Measurements from ENCODE around the gene FSTL4.
A peak's percentile ranks its signal among the peaks of the same experiment; 100 is the strongest.

The FSTL4 gene

DNA sequence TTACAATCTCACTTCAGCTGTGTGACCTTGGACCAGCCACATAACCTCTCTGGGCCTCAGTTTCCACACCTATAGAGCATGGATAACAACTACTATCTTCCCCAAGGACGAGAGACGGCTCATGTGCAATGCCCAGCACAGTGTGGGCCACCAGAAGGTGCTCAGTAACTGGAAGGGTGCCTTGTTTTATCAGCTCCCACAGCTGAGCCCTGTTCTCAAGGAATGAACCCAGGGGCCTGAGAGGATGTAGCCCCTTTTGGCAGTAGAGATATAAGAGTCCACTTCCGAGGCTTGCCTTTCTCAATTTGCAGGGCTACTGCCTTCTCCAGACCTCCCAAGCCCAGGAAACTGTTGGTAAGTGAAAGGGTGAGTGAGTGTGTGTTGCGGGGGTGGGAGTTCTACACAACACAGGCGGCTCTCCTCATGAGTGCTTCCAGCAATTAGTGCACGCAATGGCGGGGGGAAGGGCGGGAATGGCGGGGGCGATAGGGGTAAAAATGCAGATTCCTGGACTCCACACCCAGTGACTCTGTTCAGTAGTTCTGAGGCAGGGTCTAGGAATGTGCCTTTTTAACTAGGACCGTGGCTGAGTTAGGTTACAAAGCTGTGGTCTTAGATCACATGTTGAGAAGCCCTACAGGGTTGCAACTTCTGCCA is 185.1 kb downstream of the FSTL4 start:
- ATAC-seq (no peak), DNase-seq (no peak)

DNA sequence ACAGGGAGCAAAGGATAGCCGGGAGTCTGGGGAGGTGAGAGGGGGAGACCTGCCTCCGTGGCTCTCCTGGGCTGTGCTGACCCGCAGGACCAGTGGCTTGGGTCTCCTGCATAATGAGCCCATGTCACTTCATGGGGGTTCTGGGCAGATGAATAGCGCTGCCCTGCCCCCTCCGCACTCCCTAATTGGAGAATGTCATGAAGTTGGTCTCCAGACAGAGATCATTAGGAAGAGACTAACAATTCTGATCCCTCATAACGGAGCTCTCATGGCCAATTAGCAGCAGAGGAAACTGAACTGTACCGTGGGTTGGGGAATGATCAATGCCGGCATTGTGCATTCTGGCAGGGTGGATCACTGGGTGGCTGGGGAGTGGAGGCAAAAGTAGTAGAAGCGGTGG is 186.1 kb downstream of the FSTL4 start:
- DNase-seq (no peak), ATAC-seq (no peak)

DNA sequence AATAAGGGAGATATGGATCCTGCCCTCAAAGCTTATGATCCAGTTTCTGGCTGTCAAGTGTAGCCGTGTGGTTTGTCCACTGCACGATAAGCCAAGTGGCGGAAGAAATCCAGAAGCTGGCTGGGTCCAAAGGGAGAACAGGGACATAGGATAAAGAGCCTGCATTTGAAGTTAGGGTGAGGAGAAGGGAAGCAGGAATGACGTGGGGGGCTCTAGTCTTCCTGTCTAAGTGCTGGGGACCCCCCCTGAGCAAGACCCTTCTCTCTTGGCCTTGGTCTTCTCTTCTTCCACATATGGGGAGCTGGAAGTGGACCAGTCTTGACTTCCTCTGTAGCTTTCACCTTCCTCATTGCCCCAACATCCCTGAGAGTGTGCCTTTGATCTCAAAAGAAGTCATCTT is 186.6 kb downstream of the FSTL4 start:
- ATAC-seq (no peak), DNase-seq (no peak)

DNA sequence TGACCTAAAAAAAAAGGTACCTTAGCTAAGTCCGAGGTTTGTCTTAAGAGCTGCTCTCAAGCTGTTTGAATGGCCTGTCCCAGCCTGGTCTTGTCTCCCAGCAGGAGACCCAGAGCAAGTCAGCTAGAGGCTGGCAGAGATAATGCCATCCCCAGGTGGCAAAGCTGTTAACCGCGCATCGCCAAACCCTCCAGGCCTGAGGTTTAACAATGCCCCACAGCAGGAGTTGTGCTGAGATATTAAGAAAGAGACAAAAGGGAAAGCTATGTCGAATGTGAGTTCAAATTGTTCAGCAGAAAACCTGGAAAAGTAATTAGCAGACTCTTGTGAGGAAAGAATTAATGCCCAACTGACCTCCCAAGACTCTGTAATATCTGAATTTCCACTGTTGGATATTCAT is 187.1 kb downstream of the FSTL4 start:
- no peak for DNase-seq
- ATAC-seq = no peak

DNA sequence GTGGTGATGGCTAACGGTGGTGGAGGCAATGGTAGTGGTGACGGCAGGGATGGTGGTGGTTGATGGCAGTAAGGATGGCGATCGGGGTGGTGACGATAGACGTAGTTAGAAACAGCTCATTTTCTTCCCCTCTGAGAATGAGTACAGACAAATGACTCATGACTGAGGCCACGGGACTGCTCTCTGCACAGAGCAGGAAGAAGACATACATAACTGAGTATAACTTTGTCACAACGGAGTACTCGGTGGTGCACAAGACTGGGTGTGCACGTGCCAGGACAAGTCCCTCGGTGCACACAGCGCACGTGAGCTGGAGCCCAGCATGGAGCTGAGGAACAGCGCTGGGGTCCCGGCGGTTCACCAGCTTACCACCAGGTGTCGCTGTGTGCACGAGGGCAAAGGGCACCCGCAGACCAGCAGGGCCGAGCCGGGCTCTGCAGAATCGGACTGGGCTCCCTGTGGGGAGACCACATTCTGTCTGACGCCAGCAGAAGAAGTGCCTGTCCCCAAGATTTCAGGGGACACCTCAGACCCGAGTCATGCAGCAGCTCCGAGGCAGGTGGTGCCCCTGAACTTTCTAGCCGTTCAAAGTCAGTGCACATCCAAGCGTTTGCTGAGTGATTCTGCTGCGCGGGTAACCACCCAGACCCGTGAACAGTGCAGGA is 188.6 kb downstream of the FSTL4 start:
- ATAC-seq = peak; percentile 82
- peak; percentile 83 for DNase-seq

DNA sequence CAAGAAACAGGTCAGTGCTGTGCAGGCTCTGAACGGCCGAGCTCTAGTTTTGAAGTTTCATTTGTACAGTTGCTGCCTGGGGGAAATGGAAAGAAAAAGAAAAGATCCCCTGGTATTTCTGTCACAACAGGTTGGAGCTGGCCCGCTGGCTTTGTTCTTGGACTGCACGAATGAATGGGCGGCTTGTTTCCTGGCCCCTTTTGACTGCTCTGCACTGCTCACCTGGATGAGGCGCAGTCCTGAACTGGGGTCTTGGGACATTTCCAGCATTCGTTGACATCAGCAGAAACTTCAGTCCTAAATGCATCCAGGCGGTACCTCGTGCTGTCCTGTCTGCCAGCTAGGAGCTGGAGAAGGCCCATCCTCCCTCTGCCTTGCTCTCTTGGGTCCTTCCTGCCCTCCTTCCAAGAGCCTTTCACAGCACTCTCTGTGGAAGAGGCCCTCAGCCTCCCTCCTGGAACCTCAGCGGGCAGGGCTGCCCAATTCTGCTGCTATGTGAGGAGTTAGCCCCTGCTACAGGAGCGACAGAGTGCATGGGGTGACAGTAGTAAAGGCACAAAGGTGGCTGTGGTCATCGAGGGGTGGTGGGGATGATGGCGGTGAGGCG is 189.2 kb downstream of the FSTL4 start:
- DNase-seq (no peak), ATAC-seq (no peak)

DNA sequence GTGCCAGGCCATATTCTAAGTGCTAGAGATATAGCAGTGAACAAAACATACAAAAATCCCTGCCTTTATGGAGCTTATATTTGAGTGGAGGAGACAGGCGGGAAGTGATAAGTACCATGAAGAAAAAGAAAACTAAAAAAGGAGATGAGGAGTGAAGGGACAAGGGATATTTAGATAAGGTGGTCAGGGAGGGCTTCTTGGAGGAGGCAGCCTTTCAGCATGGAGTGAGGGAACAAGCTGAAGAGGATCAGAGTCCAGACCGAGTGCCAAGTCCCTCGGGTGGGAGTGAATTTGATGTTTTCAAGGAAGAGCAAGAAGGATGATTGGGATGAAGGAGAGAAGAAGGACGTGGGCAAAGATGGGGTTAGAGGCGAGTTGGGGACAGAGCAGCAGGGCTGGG is 190.5 kb downstream of the FSTL4 start:
- DNase-seq = no peak
- no peak for ATAC-seq

DNA sequence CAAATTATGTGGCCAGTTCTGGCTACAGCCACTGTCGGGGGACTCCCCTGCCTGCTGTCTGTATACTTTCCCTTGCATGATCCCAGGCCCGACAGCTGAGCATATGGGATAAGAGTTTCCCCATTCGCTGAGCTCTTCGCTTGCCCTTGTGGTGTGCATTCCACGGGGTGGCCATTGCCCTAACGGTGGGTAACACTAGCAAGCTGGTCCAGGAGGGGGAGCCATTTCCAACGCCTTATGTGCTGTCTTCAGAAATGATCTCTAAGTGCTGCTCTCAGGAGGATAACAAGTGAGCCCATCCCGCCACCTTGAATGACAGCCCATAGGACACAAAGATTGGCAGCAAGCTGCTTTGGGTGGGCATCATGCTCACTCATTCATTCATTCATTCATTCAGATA is 190.9 kb downstream of the FSTL4 start:
- ATAC-seq (no peak), DNase-seq (peak; percentile 39)

DNA sequence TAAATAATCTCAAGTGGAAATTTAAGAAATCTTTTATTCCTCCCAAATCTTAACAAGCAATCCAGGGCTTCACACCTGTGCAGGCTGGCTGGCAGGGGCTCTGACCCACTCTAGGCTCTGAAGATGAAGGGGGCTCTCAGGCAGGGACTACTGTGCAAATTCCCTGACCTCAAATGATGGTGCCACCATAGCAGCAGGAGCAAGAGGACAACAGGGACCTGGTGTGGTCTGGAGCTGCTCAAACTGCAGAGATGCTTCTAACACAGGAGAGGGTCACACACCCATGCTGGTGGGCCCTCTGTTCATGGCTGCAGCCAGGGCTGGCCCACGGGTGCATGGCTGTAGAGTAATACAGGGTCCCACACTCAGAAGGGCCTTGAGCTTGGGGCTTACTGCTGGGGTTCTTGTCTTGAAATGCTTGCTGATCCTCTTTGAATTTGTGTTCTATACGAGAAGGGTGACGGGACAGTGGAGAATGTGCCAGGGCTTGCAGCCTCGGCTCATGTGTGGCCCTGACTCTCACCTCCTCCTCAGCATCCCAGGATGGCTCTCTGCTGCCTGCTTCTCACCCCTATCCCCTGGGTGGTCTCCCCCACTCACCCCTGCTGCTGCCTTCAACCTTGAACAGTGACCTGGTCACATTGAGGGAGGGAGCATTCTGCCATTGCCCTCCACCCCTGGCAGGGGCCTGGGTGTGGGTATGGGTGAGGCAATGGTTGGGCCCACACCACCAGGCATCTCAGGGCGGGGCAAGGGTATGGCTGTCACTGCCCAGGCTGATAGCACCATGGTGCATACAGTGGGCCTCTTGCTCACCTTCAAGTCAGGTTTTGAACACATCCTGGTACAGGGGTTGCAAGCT is 191.7 kb downstream of the FSTL4 start:
- ATAC-seq = no peak

DNA sequence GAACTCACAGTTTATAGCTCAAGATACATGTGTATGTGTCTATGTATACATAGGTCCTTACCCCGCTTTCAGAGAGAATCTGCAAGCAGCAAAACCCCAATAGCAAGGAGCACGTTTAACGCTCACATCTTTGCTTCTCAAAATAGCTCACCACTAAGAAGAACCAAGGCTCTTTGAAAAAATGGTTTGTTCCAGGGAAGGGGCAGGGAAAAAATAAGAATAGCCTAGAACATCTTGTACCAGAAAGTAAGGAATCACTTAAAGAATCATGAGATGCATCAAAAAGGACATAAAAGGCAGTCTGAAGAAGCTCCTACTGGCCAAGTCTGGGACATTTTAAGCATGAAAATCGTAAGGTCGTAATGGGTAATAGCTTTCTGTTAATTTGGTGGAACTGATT is 196.4 kb downstream of the FSTL4 start:
- DNase-seq (no peak), ATAC-seq (no peak)

More for the DNA sequence above, 191.7 kb downstream of the FSTL4 start:
- no peak for DNase-seq

DNA sequence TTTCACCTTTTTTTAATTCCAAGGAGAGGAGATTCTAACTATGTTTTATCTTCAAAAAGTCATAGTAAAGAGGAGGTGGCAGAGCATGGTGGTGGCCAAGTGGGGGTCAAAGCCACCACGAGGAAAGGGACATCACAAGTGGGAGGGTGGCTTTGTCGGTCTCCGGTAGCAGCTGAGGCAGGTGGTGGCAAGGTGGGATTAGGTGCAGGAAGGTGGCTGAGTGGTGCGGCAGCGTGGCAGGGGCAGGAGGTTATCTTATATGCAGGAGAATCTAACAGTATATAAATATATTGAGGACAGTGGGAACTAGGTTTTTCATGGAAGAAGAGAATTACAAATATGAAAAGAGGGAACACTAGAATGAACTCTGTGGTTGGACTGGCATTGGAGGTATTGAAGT is 196.8 kb downstream of the FSTL4 start:
- DNase-seq (no peak), ATAC-seq (no peak)

DNA sequence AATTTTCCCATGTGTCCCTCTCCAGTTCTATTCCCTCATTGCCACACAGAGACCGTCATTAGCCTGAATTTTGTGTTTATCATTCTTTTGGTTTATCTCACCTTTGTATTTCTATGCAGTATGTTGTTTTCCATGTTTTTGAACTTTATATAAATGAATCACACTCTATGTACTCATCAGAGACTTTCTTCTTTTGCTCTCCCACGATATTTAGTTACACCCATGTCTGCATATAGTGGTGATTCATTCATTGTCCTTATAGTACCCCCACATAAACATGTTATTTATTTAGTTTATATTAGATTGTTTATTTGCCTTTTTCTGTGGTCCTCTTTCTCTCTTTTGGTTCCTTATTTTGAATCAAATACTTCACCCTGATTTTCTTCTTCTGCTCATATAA is 199.7 kb downstream of the FSTL4 start:
- ATAC-seq (no peak), DNase-seq (no peak)

DNA sequence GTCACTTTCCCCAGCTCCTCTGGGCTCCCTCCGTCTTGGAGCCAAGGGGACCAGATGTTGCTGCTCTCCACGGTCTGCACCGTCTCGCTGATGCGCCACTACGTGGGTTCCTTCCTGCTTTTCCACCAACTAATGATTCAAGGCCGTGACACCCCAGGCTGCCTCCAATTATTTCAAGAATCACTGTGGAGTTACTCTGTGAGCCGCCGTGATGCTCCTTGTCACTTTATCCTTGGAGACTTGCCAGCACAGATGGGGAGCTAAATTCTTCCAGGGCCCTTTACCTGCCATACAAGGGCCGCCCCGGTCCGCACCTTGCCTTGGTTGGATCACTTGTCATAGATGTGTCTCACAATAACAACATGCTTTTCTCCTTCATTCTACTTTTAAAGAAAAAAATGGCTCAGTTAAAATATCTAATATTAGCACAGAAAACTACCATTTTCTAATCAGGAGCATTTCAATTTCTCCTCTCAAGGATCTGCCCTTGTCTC is 202.0 kb downstream of the FSTL4 start:
- DNase-seq (no peak), ATAC-seq (no peak)

DNA sequence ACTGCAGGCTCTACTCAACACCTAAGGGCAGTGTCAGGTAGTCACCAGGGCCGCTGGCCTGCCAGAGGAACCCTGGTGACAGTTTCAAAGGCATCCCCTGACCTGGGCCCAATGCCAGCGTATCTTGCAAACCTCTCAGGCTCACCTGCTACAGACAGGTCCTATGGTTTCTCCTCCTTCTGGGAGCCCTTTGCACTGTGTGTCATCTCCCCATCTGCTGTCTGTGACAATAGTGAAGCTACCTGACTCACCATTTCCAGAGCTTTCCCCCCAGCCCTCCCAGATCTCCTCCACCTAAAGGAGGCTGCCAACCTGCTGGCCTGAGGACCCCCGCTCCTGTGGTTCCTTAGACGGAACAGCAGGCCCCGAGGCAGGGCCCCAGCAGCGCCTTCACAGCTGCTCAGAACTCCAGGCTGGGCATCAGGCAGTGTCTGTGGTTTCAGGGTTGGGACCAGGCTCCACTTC is 203.1 kb downstream of the FSTL4 start:
- no peak for DNase-seq
- ATAC-seq = peak; percentile 51

DNA sequence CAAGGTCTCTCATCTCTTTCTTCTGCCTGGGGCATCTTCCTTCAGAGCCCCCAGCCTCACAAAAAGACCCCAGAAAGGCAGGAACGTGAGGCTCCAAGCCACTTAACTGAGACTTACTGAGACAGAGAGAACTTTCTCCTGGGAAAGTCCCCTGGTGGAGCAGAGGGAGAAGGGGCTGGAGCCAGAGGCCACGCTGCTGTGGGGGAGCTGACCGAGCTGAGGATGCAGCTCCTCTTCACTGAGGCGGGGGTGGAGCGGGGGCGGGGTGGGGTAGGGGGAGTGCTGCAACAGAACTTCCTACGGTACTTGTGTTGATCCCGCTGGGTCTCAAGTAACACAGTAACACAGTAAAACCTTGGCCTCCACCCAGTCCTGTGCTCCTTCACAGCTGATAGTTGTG is 204.0 kb downstream of the FSTL4 start:
- no peak for DNase-seq
- no peak for ATAC-seq

DNA sequence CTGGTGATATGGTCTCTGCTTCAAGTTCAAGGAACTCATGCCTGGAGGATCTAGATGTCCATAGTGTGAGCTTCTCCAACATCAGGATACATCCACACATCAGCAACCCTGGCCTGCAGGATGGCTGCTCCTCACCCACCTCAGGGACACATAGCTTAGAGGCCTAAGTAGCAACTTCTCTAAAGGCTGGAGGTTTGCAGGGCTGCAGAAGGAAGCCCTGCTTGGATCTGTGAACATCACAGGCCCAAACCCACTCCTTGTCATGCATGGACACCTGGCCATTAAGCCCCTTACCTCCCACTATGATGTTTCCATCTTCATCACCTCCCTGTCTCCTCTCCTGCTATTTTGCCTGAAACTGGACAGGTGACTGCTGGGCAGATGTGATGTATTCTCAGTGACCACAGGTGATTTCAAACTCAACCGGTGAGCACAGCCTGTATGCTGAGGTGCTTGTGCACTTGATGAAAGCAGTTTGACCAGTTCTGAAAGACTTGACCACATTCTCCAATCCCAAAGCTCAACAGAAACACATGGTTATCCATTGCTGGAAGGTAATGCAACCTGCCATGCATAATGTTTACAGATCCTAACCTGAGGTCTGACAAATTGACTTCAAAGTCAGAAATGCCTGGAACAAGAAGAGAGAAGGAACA is 205.2 kb downstream of the FSTL4 start:
- ATAC-seq = no peak
- DNase-seq = no peak

DNA sequence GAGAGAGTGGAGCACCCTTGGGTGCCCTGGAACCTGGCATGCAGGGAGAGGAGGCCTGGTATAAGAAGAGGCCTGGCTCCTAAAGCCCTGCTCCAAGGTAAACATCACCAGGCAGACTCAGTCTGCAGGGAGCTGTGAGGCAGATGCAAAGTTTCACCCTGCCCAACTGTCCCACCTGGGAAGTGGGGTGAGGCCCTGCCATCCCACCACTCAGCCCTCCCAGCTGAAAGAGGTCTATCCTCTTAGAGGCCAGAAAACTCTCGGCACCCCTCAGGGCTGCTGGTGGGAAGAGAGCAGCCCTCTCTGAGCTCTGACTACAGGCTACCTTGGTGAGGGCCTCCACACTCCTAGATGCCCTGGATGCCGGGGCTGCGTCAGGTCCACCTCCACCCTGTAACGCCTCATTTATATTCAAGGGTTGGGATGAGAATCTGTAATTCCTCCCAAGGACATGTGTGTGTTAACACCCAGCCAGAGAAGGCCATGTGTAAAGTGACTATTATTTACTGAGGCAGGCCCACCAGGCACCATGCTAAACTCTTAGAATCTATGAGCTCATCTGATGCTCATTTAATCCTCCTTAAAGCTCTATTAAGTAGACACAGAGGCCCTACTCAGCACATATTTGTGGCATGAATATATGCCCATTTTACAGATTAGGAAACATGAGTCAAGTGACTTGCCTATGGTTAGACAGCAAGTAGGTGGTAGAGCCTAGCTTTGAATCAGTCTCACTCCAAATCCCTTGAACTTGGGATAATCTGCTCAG is 205.9 kb downstream of the FSTL4 start:
- ATAC-seq = no peak

DNA sequence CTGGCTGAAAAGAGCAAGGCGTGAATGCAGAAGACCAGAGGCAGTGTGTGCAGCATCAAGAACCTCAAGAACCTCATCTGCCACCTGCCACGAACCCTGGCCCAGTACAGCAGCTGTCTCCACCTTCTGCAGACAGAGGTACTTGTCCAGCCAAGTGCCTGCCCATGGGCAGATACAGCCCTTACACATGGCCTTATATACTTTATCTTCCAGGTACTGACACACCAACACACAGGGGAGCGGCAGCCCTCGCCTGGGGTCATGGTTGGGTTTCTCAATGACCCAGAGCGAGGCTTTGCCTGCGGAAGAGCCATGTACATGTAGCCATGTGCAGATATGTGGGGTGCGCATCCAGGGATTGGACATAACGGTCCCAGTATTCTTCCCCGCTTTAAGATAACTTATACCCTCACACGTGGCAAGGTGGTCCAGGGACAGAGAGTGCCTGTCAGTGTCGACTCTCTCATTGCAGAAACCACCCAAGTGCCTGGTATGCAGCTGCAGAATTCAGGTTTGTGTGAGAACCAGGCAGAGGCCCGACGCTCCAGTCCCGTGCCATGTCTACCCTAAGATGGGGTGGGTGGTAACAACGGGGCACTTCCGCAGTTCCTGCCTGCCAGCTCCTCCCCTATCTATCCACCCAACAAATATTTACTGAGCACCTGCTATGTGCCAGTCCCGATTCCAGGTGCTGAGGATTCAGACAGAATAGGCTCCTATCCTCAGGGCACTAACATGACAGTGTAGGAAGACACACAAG is 206.9 kb downstream of the FSTL4 start:
- no peak for ATAC-seq

More for the DNA sequence above, 205.9 kb downstream of the FSTL4 start:
- no peak for DNase-seq

DNA sequence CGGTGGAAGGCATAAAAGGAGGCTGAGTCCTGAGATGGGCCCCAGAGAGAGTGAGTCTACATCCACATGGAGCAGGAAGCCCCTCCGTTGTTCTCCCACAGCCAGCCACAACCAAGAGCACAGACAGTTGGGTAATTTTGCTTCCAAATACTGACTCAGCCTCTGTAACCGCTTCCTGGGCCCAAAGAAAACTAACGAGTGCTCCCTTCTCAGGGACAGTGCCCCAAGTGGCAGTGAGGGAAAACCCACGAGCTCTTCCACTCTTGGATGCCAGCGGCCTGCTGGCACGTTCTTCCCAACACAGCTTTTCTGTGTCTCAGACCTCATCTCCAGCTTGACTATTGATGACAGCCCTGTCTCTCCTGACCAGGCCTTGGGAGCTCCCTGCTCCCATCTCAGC is 207.6 kb downstream of the FSTL4 start:
- no peak for ATAC-seq

More for the DNA sequence above, 206.9 kb downstream of the FSTL4 start:
- DNase-seq = no peak

DNA sequence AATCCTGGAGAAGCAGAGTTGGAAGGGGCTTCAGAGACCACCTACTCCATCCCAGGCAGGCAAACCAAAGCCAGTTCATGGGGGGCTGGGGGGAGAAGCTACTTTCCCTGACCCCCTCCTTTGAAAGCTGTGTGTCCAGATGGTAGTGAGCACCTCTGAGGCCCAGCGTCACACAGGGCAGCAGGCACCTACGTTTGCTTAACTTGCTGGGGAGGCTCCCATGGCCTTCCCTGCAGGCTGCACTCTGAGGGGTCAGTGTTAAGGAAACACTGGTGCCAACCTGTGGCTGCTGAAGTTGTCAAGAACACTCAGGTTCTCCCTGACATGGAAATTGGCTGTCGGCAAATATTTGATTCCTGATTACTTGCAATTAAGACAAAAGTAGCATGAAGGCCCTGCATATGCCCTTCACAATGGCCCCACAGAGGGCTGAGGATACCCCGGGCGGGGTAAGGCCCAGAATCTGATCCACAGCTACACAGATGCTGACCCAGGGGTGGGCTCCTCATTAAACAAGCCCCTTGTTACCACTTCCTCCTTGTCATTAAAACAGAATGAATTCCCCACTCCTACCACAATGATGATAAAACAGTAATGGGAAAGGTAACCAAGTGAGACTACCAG is 208.5 kb downstream of the FSTL4 start:
- ATAC-seq (no peak), DNase-seq (no peak)

More for the DNA sequence above, 207.6 kb downstream of the FSTL4 start:
- DNase-seq = no peak

Data from stimulated activated naive CD8-positive, alpha-beta T cell treated with anti-CD3 and anti-CD28 coated beads, Interleukin-15, Interleukin-2, amounts not matched to agents 100 U/mL and 50 U/mL, for 24 hours (primary cell).